ENCODE data around the gene LMO7.

- TF ChIP-seq CTCF (IDR thresholded peaks at IDR 0.05; ENCODE audit: low read length), result no peak
- no peak for TF ChIP-seq EZH2 (IDR thresholded peaks at IDR 0.05; ENCODE audit: borderline replicate concordance, low read length)
Measured at GRCh38 chr13:75647126-75647784, 11.1 kb downstream of the LMO7 start.
